GM10266 (cell line): ENCODE data around the gene OR51D1.

Experiments used
- DNase-seq: peaks from one replicate; pipeline ENCODE4 v3.0.0; 2012; ENCODE audit errors: extremely low spot score
- CTCF ChIP-seq: IDR thresholded peaks from 2 replicates; pipeline ENCODE4 v1.5.1; 2012; ENCODE audit warnings: mild to moderate bottlenecking, low read depth; ENCODE audit not compliant: control insufficient read depth, insufficient read depth; ENCODE audit errors: missing control alignments

The OR51D1 gene

GRCh38 chr11:4636962-4637661 lies at the start of gene OR51D1:
Gene OR51D1 (plus strand): TSS chr11:4637477. CDS start chr11:4639791, 2,314 bp downstream.
- peak; percentile 69 for DNase-seq
- TF ChIP-seq CTCF: peak; percentile 92

GRCh38 chr11:4589017-4589416 lies 48.3 kb upstream of the OR51D1 start:
- DNase-seq: no peak
- no peak for TF ChIP-seq CTCF

GRCh38 chr11:4593739-4594138 lies 43.5 kb upstream of the OR51D1 start, which contains the start of gene OR52I1:
Gene OR52I1 (plus strand): TSS chr11:4594039. CDS start chr11:4594039, 0 bp downstream.
- TF ChIP-seq CTCF: no peak
- no peak for DNase-seq

GRCh38 chr11:4605057-4605456 lies 32.2 kb upstream of the OR51D1 start:
- DNase-seq: no peak
- no peak for TF ChIP-seq CTCF

GRCh38 chr11:4606231-4607015 lies 30.9 kb upstream of the OR51D1 start:
- TF ChIP-seq CTCF: no peak
- DNase-seq: no peak

- no peak for DNase-seq
- TF ChIP-seq CTCF: no peak
Observed at GRCh38 chr11:4607096-4607495, 30.2 kb upstream of the OR51D1 start.

GRCh38 chr11:4607781-4608666 lies 29.3 kb upstream of the OR51D1 start, which contains the start of gene TRIM68:
Gene TRIM68 (minus strand): TSS chr11:4608231. CDS start chr11:4605504, 2,727 bp downstream.
- TF ChIP-seq CTCF: no peak
- peak; percentile 92 for DNase-seq
